Activated T-helper 17 cell treated with anti-CD3 and anti-CD28 coated beads, Interleukin-2, amount 50 U/mL, for 72 hours (primary cell): Measurements from ENCODE around the gene TMOD3. TPM values are rescaled to one million over a fixed set of nuclear protein-coding genes. Genes with fewer than 3 reads are reported as not detected.

Source experiments
- ATAC-seq: fragments of 150-1000 bp; cut with Tn5 transposase; replicated peaks from 2 replicates; pipeline ENCODE4 v1.10.0; 2021; ENCODE audit warnings: mild to moderate bottlenecking, moderate library complexity
- H3K27ac Mint-ChIP-seq: one replicate; pipeline ENCODE4 v1.8.0; 2022; ENCODE audit warnings: mixed read lengths
- H3K27me3 Mint-ChIP-seq: one replicate; pipeline ENCODE4 v1.8.0; 2022; ENCODE audit warnings: mixed read lengths
- H3K36me3 Mint-ChIP-seq: one replicate; pipeline ENCODE4 v1.8.0; 2022; ENCODE audit warnings: low read depth, mild to moderate bottlenecking, mixed read lengths
- H3K4me1 Mint-ChIP-seq: one replicate; pipeline ENCODE4 v1.8.0; 2022; ENCODE audit warnings: mixed read lengths
- H3K4me3 Mint-ChIP-seq: one replicate; pipeline ENCODE4 v1.8.0; 2022; ENCODE audit warnings: mild to moderate bottlenecking, mixed read lengths
- H3K9me3 Mint-ChIP-seq: one replicate; pipeline ENCODE4 v1.8.0; 2022; ENCODE audit warnings: mixed read lengths
- total RNA-seq, 2 donors: library from RNA; stranded (reverse); gene quantifications; one replicate each; pipeline ENCODE4 v1.2.3, GENCODE V29; 2022

Gene TMOD3
- total RNA-seq, 2 donors from 2014 or later: 64.5 to 76.9 TPM

DNA sequence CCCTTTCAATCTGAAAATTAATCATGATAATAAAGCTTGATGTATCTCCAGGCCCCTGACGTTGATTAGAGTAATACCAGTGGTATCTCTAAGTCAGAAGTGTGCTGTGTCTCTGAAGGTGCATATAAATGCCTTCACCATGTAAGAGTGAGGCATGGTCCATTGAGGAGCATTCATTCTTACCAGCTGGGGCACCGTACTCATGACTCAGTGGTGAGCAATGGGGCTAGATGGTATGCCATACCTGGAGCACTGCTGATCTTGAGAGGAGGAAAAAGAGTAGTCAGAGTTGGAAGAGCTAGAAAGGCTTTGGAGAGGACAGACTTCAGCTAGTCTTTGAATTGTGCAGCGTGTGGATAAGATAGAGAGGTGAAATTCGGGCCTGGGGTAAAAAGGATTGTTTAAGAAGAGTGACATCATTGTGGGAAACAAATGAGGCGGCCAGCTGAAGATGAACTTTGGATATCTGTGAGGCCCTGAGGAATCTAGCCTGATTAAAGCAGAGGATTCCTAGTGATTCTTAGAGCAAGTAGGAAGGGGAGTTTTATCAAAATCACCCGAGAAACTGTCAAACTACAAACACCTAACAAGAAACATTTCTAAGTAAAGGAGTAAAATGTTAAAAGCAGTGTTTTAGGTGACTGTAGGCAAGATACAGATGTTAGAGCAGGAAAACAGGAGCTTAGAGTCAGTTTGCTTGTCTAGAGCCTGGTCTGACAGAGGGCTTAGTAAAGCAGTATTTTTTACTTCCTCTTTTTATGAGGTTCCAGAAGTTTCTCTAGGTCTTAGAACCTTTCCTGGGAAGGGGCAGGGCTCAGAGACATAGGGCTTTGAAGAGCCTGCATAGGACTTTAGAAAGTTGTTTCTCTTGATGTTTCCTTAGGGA, 13.6 kb downstream of the TMOD3 start:
- Mint-ChIP-seq H3K36me3 (peaks cover 5% of the 10 kb centered on the region), H3K4me1 (peaks cover 47% of the 10 kb centered on the region), H3K4me3 (peak overlapping the region; percentile 24), H3K27ac (peak overlapping the region; percentile 1), H3K27me3 (no peaks in the 10 kb centered on the region), H3K9me3 (no peaks in the 10 kb centered on the region)
- peak; percentile 96 for ATAC-seq

- ATAC-seq: no peak
- no peak overlapping the region for H3K27ac Mint-ChIP-seq
- H3K9me3 Mint-ChIP-seq: no peaks in the 10 kb centered on the region
These were observed 15.4 kb downstream of the TMOD3 start for GRCh38 chr15:51844747-51845426.

DNA sequence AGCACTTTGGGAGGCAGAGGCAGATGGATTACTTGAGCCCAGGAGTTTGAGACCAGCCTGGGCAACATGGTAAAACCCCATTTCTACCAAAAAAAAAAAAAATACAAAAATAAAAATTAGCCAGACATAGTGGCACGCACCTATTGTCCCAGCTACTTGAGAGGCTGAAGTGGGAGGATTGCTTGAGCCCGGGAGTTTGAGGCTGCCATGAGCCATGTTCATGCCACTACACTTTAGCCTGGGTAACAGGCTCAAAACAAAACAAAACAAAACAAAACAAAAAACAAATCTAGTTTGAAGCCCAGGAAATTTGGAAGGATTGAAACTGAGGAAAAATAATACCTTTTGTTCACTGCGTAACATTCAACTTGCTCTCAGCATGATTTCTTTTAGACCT, 16.6 kb downstream of the TMOD3 start:
- Mint-ChIP-seq H3K9me3 (no peaks in the 10 kb centered on the region), H3K36me3 (peaks cover 11% of the 10 kb centered on the region), H3K4me1 (peaks cover 54% of the 10 kb centered on the region), H3K27ac (no peak overlapping the region), H3K4me3 (peak overlapping the region; percentile 52), H3K27me3 (no peaks in the 10 kb centered on the region)
- ATAC-seq: no peak

More at GRCh38 chr15:51844747-51845426, 15.4 kb downstream of the TMOD3 start:
- peaks cover 11% of the 10 kb centered on the region for H3K36me3 Mint-ChIP-seq
- H3K4me1 Mint-ChIP-seq: peaks cover 50% of the 10 kb centered on the region
- H3K27me3 Mint-ChIP-seq: no peaks in the 10 kb centered on the region
- H3K4me3 Mint-ChIP-seq: peak overlapping the region; percentile 7

DNA sequence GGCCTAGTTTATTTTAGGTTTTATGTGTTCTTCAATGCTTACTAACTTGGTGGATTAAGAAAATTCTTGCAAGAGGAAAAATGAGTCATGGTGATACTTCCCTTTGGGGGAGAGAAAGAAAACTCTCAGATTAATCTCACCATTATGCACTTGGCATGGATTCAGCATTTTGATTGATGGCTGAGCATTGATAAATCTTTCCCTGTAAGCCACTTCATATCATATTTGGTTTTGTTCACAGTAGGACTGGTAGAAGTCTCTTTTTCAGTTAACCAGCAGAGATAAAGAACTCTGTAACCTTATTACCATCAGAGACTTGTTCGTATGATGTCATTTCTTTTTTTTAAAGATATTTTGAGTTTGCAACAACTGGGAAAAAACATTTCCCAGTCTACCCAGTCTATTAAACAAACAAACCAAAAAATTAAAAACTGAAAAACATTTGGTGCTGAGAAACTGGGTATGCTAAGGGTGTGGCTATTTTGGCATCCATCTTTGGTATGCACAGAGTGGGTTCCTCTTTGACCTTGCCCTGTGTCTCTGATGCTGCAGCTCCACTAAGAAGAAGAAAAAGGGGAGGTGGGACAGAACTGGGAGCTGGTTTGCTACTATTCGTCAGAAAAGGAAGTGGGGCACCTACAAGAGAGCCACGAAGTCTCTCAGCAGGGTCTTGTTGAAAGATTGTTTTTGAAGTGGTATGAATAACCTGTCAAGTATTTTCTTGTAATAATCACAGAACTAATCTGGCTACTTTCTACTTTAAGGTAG, 17.2 kb downstream of the TMOD3 start:
- peak; percentile 32 for ATAC-seq
- Mint-ChIP-seq H3K36me3 (peaks cover 11% of the 10 kb centered on the region), H3K27me3 (no peaks in the 10 kb centered on the region), H3K4me3 (peak overlapping the region; percentile 52), H3K9me3 (no peaks in the 10 kb centered on the region), H3K4me1 (peaks cover 52% of the 10 kb centered on the region), H3K27ac (no peak overlapping the region)

DNA sequence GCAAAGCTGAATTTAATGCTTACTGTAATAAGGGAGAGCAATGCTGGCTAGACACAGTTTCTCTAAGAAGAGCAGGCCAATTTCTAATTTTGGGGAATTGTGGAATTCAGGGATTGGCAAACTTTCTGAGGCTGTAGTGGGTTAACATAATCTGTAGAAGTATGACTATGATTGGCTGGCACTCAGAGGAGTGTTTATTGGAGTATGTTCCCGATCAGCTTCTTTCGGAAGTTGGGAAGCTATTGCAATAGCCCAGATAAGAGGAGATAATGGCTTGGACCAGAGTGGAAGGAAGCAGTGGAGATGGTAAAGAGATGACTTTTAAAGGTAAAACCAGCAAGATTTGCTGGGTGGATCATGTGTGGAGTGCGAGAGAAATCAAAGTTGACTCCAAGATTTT, 19.4 kb downstream of the TMOD3 start:
- Mint-ChIP-seq H3K27ac (peak overlapping the region; percentile 0), H3K36me3 (peaks cover 11% of the 10 kb centered on the region), H3K9me3 (no peaks in the 10 kb centered on the region), H3K4me3 (no peak overlapping the region), H3K27me3 (no peaks in the 10 kb centered on the region), H3K4me1 (peaks cover 50% of the 10 kb centered on the region)
- no peak for ATAC-seq

DNA sequence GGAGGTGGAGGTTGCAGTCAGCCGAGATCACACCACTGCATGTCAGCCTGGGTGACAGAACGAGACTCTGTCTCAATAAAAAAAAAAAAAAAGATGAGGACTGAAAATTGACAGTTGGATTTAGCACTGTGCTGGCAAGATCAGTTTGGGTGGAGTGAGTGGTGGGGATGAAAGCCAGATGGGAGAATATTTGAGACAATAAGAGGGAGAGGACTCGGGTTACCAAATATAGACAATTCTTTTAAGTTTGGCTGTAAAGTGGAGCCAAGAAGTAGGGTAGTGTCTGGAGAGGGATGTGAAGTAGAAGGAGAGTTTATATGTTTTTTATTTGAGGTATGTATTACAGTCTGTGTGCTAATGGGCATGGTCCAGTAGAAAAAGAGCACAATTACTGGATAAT, 20.4 kb downstream of the TMOD3 start:
- Mint-ChIP-seq H3K27ac (no peak overlapping the region), H3K9me3 (no peaks in the 10 kb centered on the region), H3K4me3 (no peak overlapping the region), H3K36me3 (peaks cover 16% of the 10 kb centered on the region), H3K27me3 (no peaks in the 10 kb centered on the region), H3K4me1 (peaks cover 47% of the 10 kb centered on the region)
- ATAC-seq: no peak

DNA sequence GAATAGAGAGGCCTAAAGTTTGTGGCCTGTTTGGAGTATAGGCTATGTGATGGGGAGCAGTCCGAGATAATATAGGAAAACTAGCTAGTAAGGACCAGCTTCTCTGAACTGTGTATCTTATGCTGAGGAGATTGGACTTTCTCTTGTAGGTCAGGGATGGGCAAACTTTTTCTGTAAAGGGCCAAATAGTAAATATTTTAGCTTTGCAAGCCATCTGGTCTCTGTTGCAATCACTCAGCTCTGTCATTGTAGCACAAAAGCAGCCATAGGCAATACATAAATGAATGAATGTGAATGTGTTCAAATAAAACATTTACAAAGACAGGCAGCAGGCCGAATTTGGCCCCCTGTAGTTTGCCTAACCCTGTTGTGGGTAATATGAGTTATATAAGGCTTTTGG, 24.5 kb downstream of the TMOD3 start:
- Mint-ChIP-seq H3K27me3 (no peaks in the 10 kb centered on the region), H3K4me1 (peaks cover 47% of the 10 kb centered on the region), H3K9me3 (no peaks in the 10 kb centered on the region), H3K4me3 (no peak overlapping the region), H3K27ac (no peak overlapping the region), H3K36me3 (peaks cover 9% of the 10 kb centered on the region)
- no peak for ATAC-seq

GRCh38 chr15:51855612-51856011, 26.2 kb downstream of the TMOD3 start:
- Mint-ChIP-seq H3K4me3 (no peak overlapping the region), H3K27ac (no peak overlapping the region), H3K9me3 (no peaks in the 10 kb centered on the region), H3K27me3 (no peaks in the 10 kb centered on the region), H3K4me1 (peaks cover 44% of the 10 kb centered on the region), H3K36me3 (peaks cover 10% of the 10 kb centered on the region)
- ATAC-seq: no peak

DNA sequence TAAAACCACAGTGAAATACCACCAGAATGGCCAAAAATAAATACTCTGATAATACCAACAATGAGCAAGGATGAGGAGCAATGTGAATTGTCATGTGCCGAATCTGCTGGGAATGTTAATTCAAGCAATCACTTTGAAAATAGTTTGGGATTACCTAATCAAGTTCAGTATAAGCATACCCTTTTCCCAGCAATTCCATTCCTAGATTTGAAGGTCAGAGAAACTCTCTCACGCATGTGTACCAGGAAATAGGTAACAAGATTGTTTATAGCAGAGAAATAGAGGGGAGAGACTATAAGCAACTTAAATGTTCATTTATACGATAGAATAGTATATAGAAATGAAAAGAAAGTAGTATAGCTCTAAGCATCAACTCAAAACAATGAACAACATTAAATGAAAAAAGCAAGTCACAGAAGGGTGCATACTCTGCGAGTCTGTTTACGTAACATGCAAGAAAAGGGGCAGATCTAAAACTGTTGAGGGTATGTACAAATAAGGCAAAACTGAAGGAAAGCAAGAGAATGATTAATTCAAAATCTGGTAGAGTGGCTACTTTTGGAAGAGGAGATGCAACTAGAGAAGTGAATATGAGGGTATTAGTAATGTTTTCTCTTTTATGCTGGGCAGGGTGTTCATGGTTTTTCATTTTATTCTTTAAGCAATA, 27.4 kb downstream of the TMOD3 start:
- H3K27ac Mint-ChIP-seq: peak overlapping the region; percentile 16
- H3K27me3 Mint-ChIP-seq: no peaks in the 10 kb centered on the region

GRCh38 chr15:51861557-51862359, 32.3 kb downstream of the TMOD3 start:
- Mint-ChIP-seq H3K27ac (peak overlapping the region; percentile 57), H3K36me3 (peaks cover 47% of the 10 kb centered on the region), H3K4me3 (peak overlapping the region; percentile 72), H3K27me3 (no peaks in the 10 kb centered on the region), H3K9me3 (no peaks in the 10 kb centered on the region), H3K4me1 (peaks cover 48% of the 10 kb centered on the region)
- peak; percentile 78 for ATAC-seq

More for the DNA sequence above, 27.4 kb downstream of the TMOD3 start:
- Mint-ChIP-seq H3K9me3 (no peaks in the 10 kb centered on the region), H3K36me3 (peaks cover 10% of the 10 kb centered on the region), H3K4me3 (no peak overlapping the region), H3K4me1 (peaks cover 44% of the 10 kb centered on the region)
- ATAC-seq: peak; percentile 11

DNA sequence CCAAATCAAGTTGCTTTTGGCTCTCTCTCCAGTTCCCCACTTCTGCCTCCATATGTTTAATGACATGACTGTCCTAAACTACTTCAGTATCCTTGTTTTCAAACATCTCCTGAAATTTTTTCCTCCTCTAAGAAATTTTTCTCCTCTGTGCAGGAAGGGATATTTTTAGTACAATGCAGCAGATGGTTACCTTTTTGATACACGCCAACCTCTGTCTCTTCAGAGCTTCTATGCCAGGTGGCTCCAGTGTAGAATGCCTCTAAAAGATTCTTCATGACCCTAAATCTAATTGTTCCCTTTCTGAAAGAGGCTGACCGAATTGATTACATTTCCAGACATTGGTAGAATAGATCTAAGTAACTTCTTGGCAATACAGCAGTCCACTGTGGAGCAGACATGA, 33.7 kb downstream of the TMOD3 start:
- Mint-ChIP-seq H3K27ac (peak overlapping the region; percentile 57), H3K27me3 (no peaks in the 10 kb centered on the region), H3K4me1 (peaks cover 46% of the 10 kb centered on the region), H3K9me3 (no peaks in the 10 kb centered on the region), H3K36me3 (peaks cover 60% of the 10 kb centered on the region), H3K4me3 (peak overlapping the region; percentile 72)
- no peak for ATAC-seq

- Mint-ChIP-seq H3K9me3 (no peaks in the 10 kb centered on the region), H3K4me3 (peak overlapping the region; percentile 44), H3K36me3 (peaks cover 70% of the 10 kb centered on the region), H3K27ac (peak overlapping the region; percentile 40), H3K4me1 (peaks cover 42% of the 10 kb centered on the region), H3K27me3 (no peaks in the 10 kb centered on the region)
- peak; percentile 87 for ATAC-seq
These were observed 35.1 kb downstream of the TMOD3 start for GRCh38 chr15:51864408-51865056.

DNA sequence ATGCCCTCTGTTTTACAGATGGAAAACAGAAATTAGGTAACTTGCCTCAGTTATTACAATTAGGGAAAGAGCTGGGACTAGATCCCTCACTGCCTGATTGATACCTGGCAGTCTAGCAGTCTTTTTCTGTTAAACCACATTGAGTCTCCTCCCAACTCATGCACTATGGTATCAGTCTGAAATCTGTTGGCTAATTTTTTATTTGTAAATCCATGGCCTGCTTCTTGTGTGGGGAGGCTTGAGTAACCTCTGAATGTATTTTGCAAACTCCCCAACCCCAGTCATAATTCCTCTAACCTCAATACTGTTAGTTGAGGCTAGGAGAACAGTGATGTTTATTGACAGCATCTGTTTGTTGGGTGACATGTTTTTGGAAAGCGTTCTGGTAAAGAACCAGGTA, 35.9 kb downstream of the TMOD3 start:
- Mint-ChIP-seq H3K9me3 (no peaks in the 10 kb centered on the region), H3K4me1 (peaks cover 35% of the 10 kb centered on the region), H3K36me3 (peaks cover 78% of the 10 kb centered on the region), H3K27me3 (no peaks in the 10 kb centered on the region), H3K27ac (peak overlapping the region; percentile 40), H3K4me3 (peak overlapping the region; percentile 44)
- ATAC-seq: no peak
